CD14-positive monocyte (primary cell): ENCODE measurements around the gene ADAD2. TPM values are rescaled to one million over a fixed set of nuclear protein-coding genes. Genes with fewer than 3 reads are reported as not detected.

ENCODE experiments used
- DNase-seq, 3 donors: peaks; one replicate each; pipeline ENCODE4 v3.0.0-alpha.2; 2011 to 2022
- H2AFZ ChIP-seq: 2 replicates; pipeline ENCODE4 v1.6.0; 2012; ENCODE audit warnings: mild to moderate bottlenecking, low read depth, low read length, inconsistent platforms; ENCODE audit not compliant: insufficient read depth, poor library complexity, severe bottlenecking
- H3K27ac ChIP-seq, 2 donors: 1 replicate in 1 of 2; 2 replicates in 1 of 2; pipeline ENCODE4 v1.5.1; 2012 to 2013; ENCODE audit warnings: low read length in 2 of 2, control low read depth in 1 of 2, inconsistent platforms in 1 of 2, low read depth in 1 of 2, mild to moderate bottlenecking in 1 of 2
- H3K27me3 ChIP-seq, 2 donors: one replicate each; pipeline versions ENCODE4 v1.6.0 to v1.6.1; 2011 to 2013; ENCODE audit warnings: low read length in 2 of 2; ENCODE audit not compliant: control insufficient read depth in 2 of 2, insufficient read depth in 2 of 2
- H3K36me3 ChIP-seq, 2 donors: replicated peaks in 1 of 2; 1 replicate in 1 of 2; 2 replicates in 1 of 2; pipeline versions ENCODE4 v1.5.1 to v1.6.1; 2012 to 2013; ENCODE audit warnings: low read length in 2 of 2, control low read depth in 1 of 2, inconsistent platforms in 1 of 2, mild to moderate bottlenecking in 1 of 2; ENCODE audit not compliant: insufficient read depth in 2 of 2, control insufficient read depth in 1 of 2
- H3K4me1 ChIP-seq, 2 donors: 1 replicate in 1 of 2; 2 replicates in 1 of 2; pipeline versions ENCODE4 v1.5.1 to v1.6.1; 2012 to 2013; ENCODE audit warnings: low read length in 2 of 2, control low read depth in 1 of 2, inconsistent platforms in 1 of 2, mild to moderate bottlenecking in 1 of 2, moderate library complexity in 1 of 2; ENCODE audit not compliant: insufficient read depth in 2 of 2, control insufficient read depth in 1 of 2
- H3K4me2 ChIP-seq: replicated peaks from 2 replicates; pipeline ENCODE3; 2012; ENCODE audit warnings: low read length, moderate library complexity, mild to moderate bottlenecking; ENCODE audit not compliant: poor library complexity, severe bottlenecking; ENCODE audit errors: extremely low read depth
- H3K4me3 ChIP-seq, 3 experiments: fragments of 200-600 bp in 1 of 3; sonication (generic) in 1 of 3; replicated peaks in 1 of 3; 1 replicate in 2 of 3; 2 replicates in 1 of 3; pipeline ENCODE4 v1.5.1; 2011 to 2013; ENCODE audit warnings: low read length in 3 of 3, mild to moderate bottlenecking in 3 of 3, control low read depth in 2 of 3, low read depth in 2 of 3, inconsistent platforms in 1 of 3, moderate library complexity in 1 of 3
- H3K79me2 ChIP-seq: 2 replicates; pipeline ENCODE4 v1.6.0; 2012; ENCODE audit warnings: mild to moderate bottlenecking, control low read depth, inconsistent platforms, low read length, moderate library complexity; ENCODE audit not compliant: insufficient read depth
- H3K9ac ChIP-seq: 2 replicates; pipeline ENCODE4 v1.6.0; 2017; ENCODE audit warnings: low read length, mild to moderate bottlenecking; ENCODE audit not compliant: insufficient read depth, poor library complexity, severe bottlenecking
- H3K9me3 ChIP-seq, 2 donors: replicated peaks in 1 of 2; 1 replicate in 1 of 2; 2 replicates in 1 of 2; pipeline versions ENCODE4 v1.5.1 to v1.6.1; 2012 to 2013; ENCODE audit warnings: low read length in 2 of 2, control low read depth in 1 of 2; ENCODE audit not compliant: control insufficient read depth in 1 of 2, insufficient read depth in 1 of 2
- H4K20me1 ChIP-seq: 2 replicates; pipeline ENCODE4 v1.6.0; 2012; ENCODE audit warnings: mild to moderate bottlenecking, low read length, control low read depth, moderate library complexity; ENCODE audit not compliant: insufficient read depth
- H3K27ac Mint-ChIP-seq, 7 donors: one replicate each; pipeline ENCODE4 v1.8.0; 2020; ENCODE audit warnings: mild to moderate bottlenecking in 7 of 7, mixed read lengths in 7 of 7, moderate library complexity in 6 of 7, inconsistent platforms in 2 of 7
- H3K27me3 Mint-ChIP-seq, 3 donors: one replicate each; pipeline ENCODE4 v1.8.0; 2021 to 2022; ENCODE audit warnings: low read depth in 3 of 3, mild to moderate bottlenecking in 3 of 3, mixed read lengths in 3 of 3, moderate library complexity in 3 of 3, inconsistent platforms in 1 of 3
- H3K36me3 Mint-ChIP-seq, 2 donors: one replicate each; pipeline ENCODE4 v1.8.0; 2020; ENCODE audit warnings: mixed read lengths in 2 of 2, inconsistent platforms in 1 of 2, mild to moderate bottlenecking in 1 of 2
- H3K4me1 Mint-ChIP-seq: one replicate; pipeline ENCODE4 v1.8.0; 2020; ENCODE audit warnings: mild to moderate bottlenecking, mixed read lengths
- H3K4me3 Mint-ChIP-seq, 2 donors: one replicate each; pipeline ENCODE4 v1.8.0; 2020; ENCODE audit warnings: mild to moderate bottlenecking in 2 of 2, mixed read lengths in 2 of 2, moderate library complexity in 1 of 2
- H3K9me3 Mint-ChIP-seq, 7 donors: one replicate each; pipeline ENCODE4 v1.8.0; 2020 to 2022; ENCODE audit warnings: mixed read lengths in 7 of 7, mild to moderate bottlenecking in 6 of 7, moderate library complexity in 6 of 7, inconsistent platforms in 2 of 7
- CTCF ChIP-seq: fragments of 200-600 bp; IDR thresholded peaks from one replicate; pipeline ENCODE4 v1.8.0; 2022; ENCODE audit warnings: antibody characterized with exemption, mild to moderate bottlenecking
- WGBS: methylation state at CpG from one replicate; pipeline ENCODE4 v1.1.5; 2013; ENCODE audit warnings: missing lambda C conversion rate; ENCODE audit not compliant: insufficient coverage; 5-methylcytosine and 5-hydroxymethylcytosine counted together
- intact Hi-C, 2 donors: fragments of 100-400 bp; cut with micrococcal nuclease; formaldehyde crosslinking; loops; one replicate each; pipeline versions ENCODE4 v1.15.0 to v1.15.1; 2023
- polyA plus RNA-seq, 3 donors: library from polyadenylated mRNA; depleted of rRNA in 1 of 3; unstranded in 2 of 3; stranded (reverse) in 1 of 3; fragments of 300-500 nt in 2 of 3; fragments of >200 nt in 1 of 3; fragmentation: Illumina TruSeq in 2 of 3; gene quantifications; 1 replicate in 2 of 3; 2 replicates in 1 of 3; pipeline ENCODE4 v1.2.3, GENCODE V29; 2012 to 2021

ADAD2 gene
- polyA plus RNA-seq, 3 donors = not detected

GRCh38 chr16:84161037-84161436 is 29.9 kb upstream of the ADAD2 start:
- H3K4me1 ChIP-seq = no peaks in the 10 kb centered on the region
- no peak for TF ChIP-seq CTCF
- H3K4me1 Mint-ChIP-seq = no peaks in the 10 kb centered on the region
- H3K4me3 ChIP-seq = no peak overlapping the region
- 86% methylated on average over 9 of the region's 10 CpGs for WGBS
- H3K36me3 ChIP-seq = no peaks in the 10 kb centered on the region
- H3K27ac Mint-ChIP-seq = no peak overlapping the region
- peaks cover 0 to 2% of the 10 kb centered on the region in 2 donors for H3K36me3 Mint-ChIP-seq
- no peak overlapping the region for H3K9ac ChIP-seq
- no peak overlapping the region for H2AFZ ChIP-seq
- H3K4me2 ChIP-seq = no peak overlapping the region
- H4K20me1 ChIP-seq = no peaks in the 10 kb centered on the region
- no peaks in the 10 kb centered on the region for H3K9me3 Mint-ChIP-seq
- intact Hi-C loops = no loop called here
- H3K27ac ChIP-seq = no peak overlapping the region
- DNase-seq = no peak
- H3K27me3 ChIP-seq = peaks cover 15 to 35% of the 10 kb centered on the region in 2 donors
- H3K27me3 Mint-ChIP-seq = peaks cover 38 to 54% (median 40%) of the 10 kb centered on the region in 3 donors
- H3K79me2 ChIP-seq = no peaks in the 10 kb centered on the region
- H3K4me3 Mint-ChIP-seq = no peak overlapping the region
- no peaks in the 10 kb centered on the region for H3K9me3 ChIP-seq

GRCh38 chr16:84161801-84162200 is 29.2 kb upstream of the ADAD2 start:
- no peak overlapping the region for H3K4me3 ChIP-seq
- no peak for TF ChIP-seq CTCF
- no peak overlapping the region for H2AFZ ChIP-seq
- no peak overlapping the region for H3K9ac ChIP-seq
- peaks cover 15 to 31% of the 10 kb centered on the region in 2 donors for H3K27me3 ChIP-seq
- no peaks in the 10 kb centered on the region for H3K36me3 ChIP-seq
- intact Hi-C loops = no loop called here
- Mint-ChIP-seq H3K36me3 (peaks cover 0 to 2% of the 10 kb centered on the region in 2 donors), H3K9me3 (no peaks in the 10 kb centered on the region), H3K27ac (no peak overlapping the region), H3K27me3 (peaks cover 35 to 57% (median 38%) of the 10 kb centered on the region in 3 donors), H3K4me3 (no peak overlapping the region), H3K4me1 (no peaks in the 10 kb centered on the region)
- no peak for DNase-seq
- no peaks in the 10 kb centered on the region for H3K79me2 ChIP-seq
- 92% methylated on average over 2 of the region's 3 CpGs for WGBS
- no peak overlapping the region for H3K4me2 ChIP-seq
- H4K20me1 ChIP-seq = no peaks in the 10 kb centered on the region
- no peak overlapping the region for H3K27ac ChIP-seq
- no peaks in the 10 kb centered on the region for H3K9me3 ChIP-seq
- no peaks in the 10 kb centered on the region for H3K4me1 ChIP-seq
